Fibroblast of lung (primary cell): Measurements from ENCODE around the gene CDH7. TPM values are rescaled to one million over a fixed set of nuclear protein-coding genes. Genes with fewer than 3 reads are reported as not detected.

Source experiments
- DNase-seq, 2 donors: peaks; one replicate each; pipeline versions ENCODE4 v3.0.0 to v3.0.0-alpha.2; 2010; ENCODE audit warnings: low read depth in 2 of 2
- H2AFZ ChIP-seq: 2 replicates; pipeline ENCODE4 v1.5.1; 2012; ENCODE audit warnings: low read length, control low read depth, inconsistent platforms
- H3K27ac ChIP-seq: 2 replicates; pipeline ENCODE4 v1.5.1; 2011; ENCODE audit warnings: low read length, control low read depth; ENCODE audit not compliant: insufficient read depth
- H3K27me3 ChIP-seq: 2 replicates; pipeline ENCODE4 v1.5.1; 2011; ENCODE audit warnings: mild to moderate bottlenecking, low read length; ENCODE audit not compliant: control insufficient read depth, insufficient read depth
- H3K36me3 ChIP-seq: 2 replicates; pipeline ENCODE4 v1.5.1; 2011; ENCODE audit warnings: low read length; ENCODE audit not compliant: control insufficient read depth, insufficient read depth
- H3K4me1 ChIP-seq: 2 replicates; pipeline ENCODE4 v1.5.1; 2011; ENCODE audit warnings: low read length; ENCODE audit not compliant: control insufficient read depth, insufficient read depth; ENCODE audit errors: extremely low read depth
- H3K4me2 ChIP-seq: 2 replicates; pipeline ENCODE4 v1.5.1; 2011; ENCODE audit warnings: low read length, control low read depth; ENCODE audit not compliant: insufficient read depth; ENCODE audit errors: extremely low read depth
- H3K4me3 ChIP-seq, 4 experiments: fragments of 200-600 bp in 1 of 4; sonication (generic) in 1 of 4; replicated peaks in 1 of 4; 2 replicates each; pipeline ENCODE4 v1.5.1; 2011 to 2016; ENCODE audit warnings: low read length in 4 of 4, low read depth in 3 of 4, mild to moderate bottlenecking in 3 of 4, control low read depth in 2 of 4, inconsistent platforms in 1 of 4, mixed read lengths in 1 of 4; ENCODE audit not compliant: insufficient read depth in 1 of 4; ENCODE audit errors: control extremely low read depth in 1 of 4
- H3K79me2 ChIP-seq: 2 replicates; pipeline ENCODE4 v1.5.1; 2012; ENCODE audit warnings: mild to moderate bottlenecking, low read length, inconsistent platforms; ENCODE audit not compliant: control insufficient read depth, insufficient read depth
- H3K9ac ChIP-seq: 2 replicates; pipeline ENCODE4 v1.5.1; 2011; ENCODE audit warnings: mild to moderate bottlenecking, low read length, control low read depth; ENCODE audit not compliant: insufficient read depth
- H3K9me3 ChIP-seq: 2 replicates; pipeline ENCODE4 v1.5.1; 2012; ENCODE audit warnings: low read depth, low read length; ENCODE audit not compliant: control insufficient read depth, insufficient read depth
- H4K20me1 ChIP-seq: 2 replicates; pipeline ENCODE4 v1.5.1; 2011; ENCODE audit warnings: low read length; ENCODE audit not compliant: control insufficient read depth, insufficient read depth; ENCODE audit errors: extremely low read depth
- EZH2 ChIP-seq: IDR thresholded peaks from 2 replicates; pipeline ENCODE4 v1.5.1; 2012; ENCODE audit warnings: low read length, control low read depth, mild to moderate bottlenecking; ENCODE audit errors: missing control alignments
- polyA plus RNA-seq, 2 donors: library from polyadenylated mRNA; depleted of rRNA in 1 of 2; stranded (reverse) in 1 of 2; unstranded in 1 of 2; fragments of >200 nt; gene quantifications; 2 replicates each; pipeline ENCODE4 v1.2.1, GENCODE V29; 2011 to 2012; ENCODE audit warnings: missing spikeins in 1 of 2
- total RNA-seq: library from RNA; depleted of rRNA; stranded (reverse); fragments of >200 nt; gene quantifications from 2 replicates; pipeline ENCODE4 v1.2.1, GENCODE V29; 2014
- TF ChIP-seq, protein P1 (sequence below), 2 donors: IDR thresholded peaks in 1 of 2; conservative IDR thresholded peaks in 1 of 2; 1 replicate in 1 of 2; 2 replicates in 1 of 2; pipeline ENCODE4 v1.5.1; 2011 to 2012; ENCODE audit warnings: low read length in 2 of 2, control low read depth in 1 of 2, inconsistent platforms in 1 of 2, low read depth in 1 of 2, mild to moderate bottlenecking in 1 of 2

CDH7 gene
- total and polyA plus RNA-seq, 2 donors (not counting 1 experiment from before 2014, with no cell fraction given): not detected

GRCh38 chr18:65817178-65817577, 66.4 kb downstream of the CDH7 start:
- H2AFZ ChIP-seq: no peak overlapping the region
- no peak for DNase-seq
- no peak overlapping the region for H3K4me2 ChIP-seq
- H4K20me1 ChIP-seq: no peaks in the 10 kb centered on the region
- no peaks in the 10 kb centered on the region for H3K4me1 ChIP-seq
- H3K9me3 ChIP-seq: no peaks in the 10 kb centered on the region
- H3K79me2 ChIP-seq: no peaks in the 10 kb centered on the region
- H3K36me3 ChIP-seq: no peaks in the 10 kb centered on the region
- H3K9ac ChIP-seq: no peak overlapping the region
- H3K27me3 ChIP-seq: no peaks in the 10 kb centered on the region
- TF ChIP-seq, protein P1, sequence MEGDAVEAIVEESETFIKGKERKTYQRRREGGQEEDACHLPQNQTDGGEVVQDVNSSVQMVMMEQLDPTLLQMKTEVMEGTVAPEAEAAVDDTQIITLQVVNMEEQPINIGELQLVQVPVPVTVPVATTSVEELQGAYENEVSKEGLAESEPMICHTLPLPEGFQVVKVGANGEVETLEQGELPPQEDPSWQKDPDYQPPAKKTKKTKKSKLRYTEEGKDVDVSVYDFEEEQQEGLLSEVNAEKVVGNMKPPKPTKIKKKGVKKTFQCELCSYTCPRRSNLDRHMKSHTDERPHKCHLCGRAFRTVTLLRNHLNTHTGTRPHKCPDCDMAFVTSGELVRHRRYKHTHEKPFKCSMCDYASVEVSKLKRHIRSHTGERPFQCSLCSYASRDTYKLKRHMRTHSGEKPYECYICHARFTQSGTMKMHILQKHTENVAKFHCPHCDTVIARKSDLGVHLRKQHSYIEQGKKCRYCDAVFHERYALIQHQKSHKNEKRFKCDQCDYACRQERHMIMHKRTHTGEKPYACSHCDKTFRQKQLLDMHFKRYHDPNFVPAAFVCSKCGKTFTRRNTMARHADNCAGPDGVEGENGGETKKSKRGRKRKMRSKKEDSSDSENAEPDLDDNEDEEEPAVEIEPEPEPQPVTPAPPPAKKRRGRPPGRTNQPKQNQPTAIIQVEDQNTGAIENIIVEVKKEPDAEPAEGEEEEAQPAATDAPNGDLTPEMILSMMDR (conservative IDR thresholded peaks at IDR 0.05 in 1 of 2, IDR thresholded peaks at IDR 0.05 in 1 of 2; ENCODE audit: low read depth in 1 of 2, low read length in 2 of 2): no peak
- H3K27ac ChIP-seq: no peak overlapping the region
- H3K4me3 ChIP-seq: no peak overlapping the region

DNA sequence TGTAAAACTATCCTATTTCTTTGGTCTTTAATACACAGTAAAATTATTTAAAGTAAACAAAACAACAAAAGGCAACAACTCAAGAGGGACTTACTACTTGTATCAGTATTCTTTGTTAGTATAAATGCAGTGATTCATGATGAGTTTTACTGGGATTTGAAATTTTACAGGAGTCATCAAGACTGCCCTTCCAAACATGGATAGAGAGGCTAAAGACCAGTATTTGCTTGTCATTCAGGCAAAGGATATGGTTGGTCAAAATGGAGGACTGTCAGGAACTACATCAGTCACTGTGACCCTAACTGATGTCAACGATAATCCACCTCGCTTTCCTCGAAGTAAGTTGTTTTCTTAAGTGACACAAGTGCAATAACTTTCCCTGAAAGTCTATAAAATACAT, 71.1 kb downstream of the CDH7 start:
- no peak for TF ChIP-seq EZH2
- TF ChIP-seq, protein P1 (conservative IDR thresholded peaks at IDR 0.05 in 1 of 2, IDR thresholded peaks at IDR 0.05 in 1 of 2; ENCODE audit: low read depth in 1 of 2, low read length in 2 of 2): no peak
- H2AFZ ChIP-seq: no peak overlapping the region
- H3K9me3 ChIP-seq: no peaks in the 10 kb centered on the region
- no peak overlapping the region for H3K4me2 ChIP-seq
- H3K27ac ChIP-seq: no peak overlapping the region
- H3K36me3 ChIP-seq: no peaks in the 10 kb centered on the region
- DNase-seq: no peak
- no peaks in the 10 kb centered on the region for H3K79me2 ChIP-seq
- no peaks in the 10 kb centered on the region for H3K4me1 ChIP-seq
- H3K9ac ChIP-seq: no peak overlapping the region
- no peak overlapping the region for H3K4me3 ChIP-seq
- H4K20me1 ChIP-seq: no peaks in the 10 kb centered on the region
- H3K27me3 ChIP-seq: no peaks in the 10 kb centered on the region

DNA sequence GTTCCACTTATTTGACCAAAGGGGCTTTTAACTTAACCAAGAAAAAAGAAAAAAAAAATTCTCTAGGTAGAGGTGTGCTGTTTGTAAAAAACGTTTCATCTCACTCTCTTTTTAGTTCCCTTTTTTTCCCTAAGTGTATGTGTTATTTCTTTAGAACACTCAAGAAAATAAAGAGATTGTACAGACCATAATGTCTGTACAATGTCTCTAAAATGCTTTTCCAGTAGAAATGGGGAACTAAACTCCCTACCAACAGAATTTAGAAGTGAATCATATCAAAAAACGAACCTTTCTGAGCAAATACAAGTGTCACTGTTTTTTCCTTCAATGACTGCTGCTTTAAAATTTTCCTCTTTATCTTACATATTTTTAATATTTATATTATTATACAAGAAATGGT, 72.0 kb downstream of the CDH7 start:
- no peaks in the 10 kb centered on the region for H3K79me2 ChIP-seq
- no peak for DNase-seq
- no peak overlapping the region for H3K4me2 ChIP-seq
- H3K9ac ChIP-seq: no peak overlapping the region
- no peak overlapping the region for H2AFZ ChIP-seq
- H3K27me3 ChIP-seq: no peaks in the 10 kb centered on the region
- no peaks in the 10 kb centered on the region for H3K9me3 ChIP-seq
- H4K20me1 ChIP-seq: no peaks in the 10 kb centered on the region
- TF ChIP-seq EZH2: no peak
- TF ChIP-seq, protein P1 (conservative IDR thresholded peaks at IDR 0.05 in 1 of 2, IDR thresholded peaks at IDR 0.05 in 1 of 2; ENCODE audit: low read depth in 1 of 2, low read length in 2 of 2): no peak
- no peaks in the 10 kb centered on the region for H3K4me1 ChIP-seq
- no peak overlapping the region for H3K4me3 ChIP-seq
- no peaks in the 10 kb centered on the region for H3K36me3 ChIP-seq
- H3K27ac ChIP-seq: no peak overlapping the region
